ENCODE data around the gene LPIN3. TPM values are rescaled to one million over a fixed set of nuclear protein-coding genes. Genes with fewer than 3 reads are reported as not detected.

The LPIN3 gene
- total and polyA plus RNA-seq, 2 of the 8 experiments (the other 6 are each of a cell fraction or from before 2014, with no cell fraction given), result 3.7 to 3.9 TPM

DNA sequence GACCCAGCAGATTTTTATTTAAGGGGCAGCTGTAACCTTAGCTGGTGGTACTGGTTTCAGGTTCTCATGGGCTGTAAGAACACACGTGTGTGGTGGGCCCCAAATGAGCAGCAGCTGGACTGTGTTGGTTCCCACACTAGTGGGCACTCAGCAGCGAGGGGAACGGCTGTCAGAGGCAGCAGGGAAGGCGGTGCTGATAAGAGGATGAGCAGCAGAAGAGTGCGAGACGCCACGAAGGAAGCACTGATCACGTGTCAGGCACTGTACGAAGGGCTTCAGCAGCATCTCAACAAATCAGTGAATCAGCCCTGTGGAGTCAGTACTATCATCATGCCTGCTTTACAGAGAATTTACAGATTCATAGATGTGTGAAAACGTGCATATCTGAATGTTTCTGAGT, 67.0 kb downstream of the LPIN3 start:
- Histone ChIP-seq H3K18ac (ENCODE audit: extremely low read depth, low read length) (no peak overlapping the region), H3K23ac (ENCODE audit: insufficient read length) (no peak overlapping the region), H3K4ac (replicated peaks; ENCODE audit: insufficient read length, low read depth, low read length) (no peak overlapping the region), H2BK5ac (ENCODE audit: low read depth, low read length) (no peak overlapping the region), H2BK120ac (replicated peaks; ENCODE audit: low read depth, low read length) (no peak overlapping the region), H3K4me2 (ENCODE audit: insufficient read depth in 1 of 2, low read depth in 2 of 2, low read length in 2 of 2) (no peak overlapping the region), H2AFZ (ENCODE audit: low read length) (no peak overlapping the region), H4K91ac (replicated peaks; ENCODE audit: insufficient read length, low read length) (no peak overlapping the region), H3K36me3 (ENCODE audit: control insufficient read depth in 2 of 4, insufficient read depth in 4 of 4, low read length in 3 of 4) (peaks cover 25 to 92% (median 58%) of the 10 kb centered on the region in 4 experiments), H2BK12ac (ENCODE audit: low read depth, low read length) (no peak overlapping the region), H3K56ac (replicated peaks; ENCODE audit: insufficient read length, low read depth, low read length) (no peak overlapping the region), H2AK5ac (ENCODE audit: low read depth, low read length) (no peak overlapping the region), H3K23me2 (ENCODE audit: low read depth, low read length) (no peaks in the 10 kb centered on the region), H3K27ac (ENCODE audit: low read depth, low read length) (no peak overlapping the region), H3K14ac (ENCODE audit: insufficient read length) (no peak overlapping the region), H3K79me1 (ENCODE audit: low read depth, low read length) (no peaks in the 10 kb centered on the region), H3K79me2 (ENCODE audit: control insufficient read depth in 1 of 2, insufficient read depth in 2 of 2, low read length in 2 of 2) (no peaks in the 10 kb centered on the region), H3K4me3 (ENCODE audit: extremely low read depth in 1 of 4, insufficient read depth in 2 of 4, low read depth in 3 of 4, low read length in 4 of 4) (no peak overlapping the region), H3K9ac (replicated peaks in 1 of 4; ENCODE audit: extremely low read depth in 1 of 4, low read depth in 3 of 4, low read length in 3 of 4) (no peak overlapping the region), H3K4me1 (replicated peaks in 1 of 4; ENCODE audit: control insufficient read depth in 3 of 4, insufficient read depth in 4 of 4, low read length in 3 of 4) (no peaks in the 10 kb centered on the region), H3K27me3 (replicated peaks in 1 of 4; ENCODE audit: control insufficient read depth in 3 of 4, extremely low read depth in 1 of 4, insufficient read depth in 3 of 4, low read length in 3 of 4) (no peaks in the 10 kb centered on the region), H2BK20ac (ENCODE audit: low read length) (no peak overlapping the region), H4K5ac (ENCODE audit: insufficient read length, low read depth, low read length) (no peak overlapping the region), H4K8ac (ENCODE audit: extremely low read depth, insufficient read depth, low read length) (no peak overlapping the region), H3K9me3 (ENCODE audit: insufficient read depth in 2 of 2, low read depth in 1 of 2, low read length in 1 of 2) (no peaks in the 10 kb centered on the region), H4K20me1 (replicated peaks in 1 of 2; ENCODE audit: control insufficient read depth in 1 of 2, insufficient read depth in 2 of 2, low read length in 2 of 2) (peaks cover 1 to 8% of the 10 kb centered on the region in 2 experiments), H2BK15ac (ENCODE audit: low read length) (no peak overlapping the region)
- DNase-seq (ENCODE audit: low read depth in 1 of 2, low spot score in 2 of 2) (no peak), FAIRE-seq (no peak)
- CTCF ChIA-PET (ENCODE audit: partially characterized antibody), result interaction anchor here (1.2 to 1.7 kb wide), 3 partner anchors 8 to 25 kb away, joined by 3 to 4 read pairs (median 3); no protein-coding TSS in a partner anchor
- 90% methylated on average over 10 of the region's 10 CpGs; no CpG with 5 or more reads in 1 of the 2 experiments for WGBS, 2 experiments (ENCODE audit: extremely low coverage in 1 of 2, insufficient coverage in 1 of 2, insufficient read length in 1 of 2, insufficient replicate concordance in 2 of 2, low coverage in 1 of 2, low lambda C conversion rate in 2 of 2, missing lambda C conversion rate in 1 of 2)
- POLR2A ChIA-PET (ENCODE audit: partially characterized antibody), result interaction anchor here (1.5 kb wide), 1 partner anchor 9 kb away, joined by 3 read pairs; no protein-coding TSS in a partner anchor
- no peak for TF ChIP-seq TBP (IDR thresholded peaks at IDR 0.05; ENCODE audit: low read depth, low read length)
- TF ChIP-seq GABPA (IDR thresholded peaks at IDR 0.05; ENCODE audit: borderline replicate concordance, insufficient read depth, low read length), result no peak
- TF ChIP-seq HDAC2 (IDR thresholded peaks at IDR 0.05; ENCODE audit: borderline replicate concordance in 1 of 2, low read depth in 2 of 2, low read length in 2 of 2), result no peak
- TF ChIP-seq SP1 (IDR thresholded peaks at IDR 0.05; ENCODE audit: low read depth, low read length), result no peak
- no peak for TF ChIP-seq RBBP5 (IDR thresholded peaks at IDR 0.05; ENCODE audit: borderline replicate concordance, low read depth, low read length)
- no peak for TF ChIP-seq ATF2 (IDR thresholded peaks at IDR 0.05; ENCODE audit: low read length)
- no peak for TF ChIP-seq MAX (IDR thresholded peaks at IDR 0.05)
- no peak for TF ChIP-seq NRF1 (IDR thresholded peaks at IDR 0.05; ENCODE audit: low read depth, low read length)
- TF ChIP-seq SIN3A (conservative IDR thresholded peaks at IDR 0.05 in 1 of 2, IDR thresholded peaks at IDR 0.05 in 1 of 2; ENCODE audit: low read depth in 1 of 2, low read length in 2 of 2), result no peak
- no peak for TF ChIP-seq BRCA1 (IDR thresholded peaks at IDR 0.05; ENCODE audit: low read depth, low read length)
- TF ChIP-seq RFX5 (IDR thresholded peaks at IDR 0.05; ENCODE audit: borderline replicate concordance, low read depth, low read length), result no peak
- no peak for TF ChIP-seq KDM4A (IDR thresholded peaks at IDR 0.05; ENCODE audit: low read depth, low read length, severe bottlenecking)

All from H1 (cell line).